Uterus (tissue), 4 donors: ENCODE measurements around the gene MFSD11. TPM values are rescaled to one million over a fixed set of nuclear protein-coding genes. Genes with fewer than 3 reads are reported as not detected.
"Not testable (repeated sequence)": the region's sequence is repeated elsewhere in the genome, so short reads cannot be mapped to it uniquely, and the experiment has no call there.

ENCODE experiments used
- DNase-seq, 2 donors: peaks; one replicate each; pipeline ENCODE4 v3.0.0-alpha.2; 2019 to 2020
- H3K27ac ChIP-seq, 2 donors: fragments of 200-600 bp; sonication (generic); 1 replicate in 1 of 2; 2 replicates in 1 of 2; pipeline ENCODE4 v1.5.1; 2016 to 2018
- H3K27me3 ChIP-seq, 2 donors: fragments of 200-600 bp; sonication (generic); one replicate each; pipeline ENCODE4 v1.5.1; 2018 to 2019; ENCODE audit warnings: control low read depth in 1 of 2
- H3K36me3 ChIP-seq, 2 donors: fragments of 200-600 bp; sonication (generic); one replicate each; pipeline ENCODE4 v1.5.1; 2019; ENCODE audit warnings: control low read depth in 1 of 2
- H3K4me1 ChIP-seq, 2 donors: fragments of 200-600 bp; sonication (generic); one replicate each; pipeline ENCODE4 v1.5.1; 2018 to 2019; ENCODE audit warnings: control low read depth in 1 of 2
- H3K4me3 ChIP-seq, 2 donors: fragments of 200-600 bp; sonication (generic); 1 replicate in 1 of 2; 2 replicates in 1 of 2; pipeline ENCODE4 v1.5.1; 2018 to 2019; ENCODE audit warnings: mild to moderate bottlenecking in 1 of 2
- H3K9me3 ChIP-seq, 2 donors: fragments of 200-600 bp; sonication (generic); one replicate each; pipeline ENCODE4 v1.5.1; 2019; ENCODE audit warnings: control low read depth in 1 of 2
- POLR2A ChIP-seq, 2 donors: fragments of 450-650 bp; IDR thresholded peaks; one replicate each; pipeline ENCODE4 v1.6.1; 2016; ENCODE audit warnings: antibody characterized with exemption in 2 of 2, mild to moderate bottlenecking in 1 of 2, moderate library complexity in 1 of 2
- intact Hi-C: fragments of 100-400 bp; cut with DNase I; formaldehyde crosslinking; loops from one replicate; pipeline ENCODE4 v1.15.1; 2023; ENCODE audit warnings: low total_unique reads
- total RNA-seq, 4 donors: library from RNA; depleted of rRNA in 3 of 4; stranded (reverse); fragments of >200 nt in 3 of 4; gene quantifications; one replicate each; pipeline versions ENCODE4 v1.1.0 to v1.2.4, GENCODE V29; 2014 to 2023
- TF ChIP-seq, protein P1 (sequence below), 4 experiments: fragments of 200-600 bp in 2 of 4; fragments of 450-650 bp in 2 of 4; sonication (generic) in 2 of 4; IDR thresholded peaks; one replicate each; pipeline ENCODE4 v1.5.1; 2016 to 2019; ENCODE audit warnings: antibody characterized with exemption in 4 of 4, mild to moderate bottlenecking in 2 of 4, moderate library complexity in 1 of 4
- donor health status: DM: yes; HTN: yes; CAD: no.

MFSD11 gene
- total RNA-seq, 4 donors from 2014 or later, result 32.0 to 69.2 (median 45.2) TPM

- peak overlapping the region; percentile 100 for H3K27ac ChIP-seq
- H3K4me1 ChIP-seq, result peaks cover 14% of the 10 kb centered on the region in 2 donors
- H3K4me3 ChIP-seq, result peak overlapping the region; percentile 96 to 97
- TF ChIP-seq POLR2A (IDR thresholded peaks at IDR 0.05), result no peak
- TF ChIP-seq, protein P1, sequence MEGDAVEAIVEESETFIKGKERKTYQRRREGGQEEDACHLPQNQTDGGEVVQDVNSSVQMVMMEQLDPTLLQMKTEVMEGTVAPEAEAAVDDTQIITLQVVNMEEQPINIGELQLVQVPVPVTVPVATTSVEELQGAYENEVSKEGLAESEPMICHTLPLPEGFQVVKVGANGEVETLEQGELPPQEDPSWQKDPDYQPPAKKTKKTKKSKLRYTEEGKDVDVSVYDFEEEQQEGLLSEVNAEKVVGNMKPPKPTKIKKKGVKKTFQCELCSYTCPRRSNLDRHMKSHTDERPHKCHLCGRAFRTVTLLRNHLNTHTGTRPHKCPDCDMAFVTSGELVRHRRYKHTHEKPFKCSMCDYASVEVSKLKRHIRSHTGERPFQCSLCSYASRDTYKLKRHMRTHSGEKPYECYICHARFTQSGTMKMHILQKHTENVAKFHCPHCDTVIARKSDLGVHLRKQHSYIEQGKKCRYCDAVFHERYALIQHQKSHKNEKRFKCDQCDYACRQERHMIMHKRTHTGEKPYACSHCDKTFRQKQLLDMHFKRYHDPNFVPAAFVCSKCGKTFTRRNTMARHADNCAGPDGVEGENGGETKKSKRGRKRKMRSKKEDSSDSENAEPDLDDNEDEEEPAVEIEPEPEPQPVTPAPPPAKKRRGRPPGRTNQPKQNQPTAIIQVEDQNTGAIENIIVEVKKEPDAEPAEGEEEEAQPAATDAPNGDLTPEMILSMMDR (IDR thresholded peaks at IDR 0.05), result no peak
- no peaks in the 10 kb centered on the region for H3K27me3 ChIP-seq
- no peaks in the 10 kb centered on the region for H3K36me3 ChIP-seq
- intact Hi-C loops, result no loop called here
- H3K9me3 ChIP-seq, result no peaks in the 10 kb centered on the region
- no peak for DNase-seq
Observed at GRCh38 chr17:76738468-76738850, 540 bp downstream of the MFSD11 start.

- not testable (repeated sequence) for H3K4me3 ChIP-seq, H3K27ac ChIP-seq, DNase-seq, H3K27me3 ChIP-seq, H3K9me3 ChIP-seq, H3K36me3 ChIP-seq
- H3K4me1 ChIP-seq, result peaks cover 4 to 13% of the 10 kb centered on the region in 2 donors
- intact Hi-C loops, result loop anchor here (10.0 kb wide), 1 partner anchor 495 kb away; the partner anchor contains the start of gene RNF157
Observed at GRCh38 chr17:76739568-76740115, 1.7 kb downstream of the MFSD11 start.

DNA sequence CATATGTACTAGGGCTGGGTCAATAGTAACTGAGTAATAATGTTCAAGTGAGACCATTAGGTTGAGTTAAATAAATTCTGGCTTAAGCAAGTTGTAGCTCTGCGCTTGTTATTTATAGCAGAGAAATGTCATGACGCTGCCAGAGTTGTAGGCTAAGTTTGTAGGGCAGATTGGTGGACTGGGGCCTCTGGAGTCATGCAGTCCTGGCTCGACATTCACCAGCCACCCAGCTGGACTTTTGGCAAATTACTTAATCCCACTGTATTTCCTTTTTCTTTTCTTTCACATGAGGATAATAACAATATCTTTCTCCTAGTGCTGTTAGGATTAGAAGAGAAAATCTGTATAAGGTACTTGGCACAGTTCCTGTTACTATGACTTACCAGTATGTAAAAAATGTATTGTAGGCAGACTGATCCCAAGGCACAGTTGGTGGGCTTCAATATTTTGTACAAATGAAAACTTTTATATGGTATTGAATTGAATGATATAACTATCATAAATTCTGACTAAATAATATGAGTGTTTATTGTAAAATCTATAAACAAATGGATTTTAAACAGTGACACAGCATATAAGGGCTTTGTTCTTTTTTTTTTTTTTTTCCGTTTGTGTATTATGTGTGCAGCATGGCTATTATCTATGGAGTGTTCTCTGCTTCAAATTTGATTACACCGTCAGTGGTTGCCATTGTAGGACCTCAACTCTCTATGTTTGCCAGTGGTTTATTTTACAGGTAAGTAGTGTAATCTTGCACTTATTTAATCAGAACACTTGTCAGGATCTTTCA is 2.6 kb downstream of the MFSD11 start:
- Histone ChIP-seq H3K9me3 (no peaks in the 10 kb centered on the region), H3K36me3 (no peaks in the 10 kb centered on the region), H3K4me3 (no peak overlapping the region), H3K27ac (no peak overlapping the region), H3K27me3 (no peaks in the 10 kb centered on the region), H3K4me1 (peaks cover 0 to 4% of the 10 kb centered on the region in 2 donors)
- TF ChIP-seq POLR2A (IDR thresholded peaks at IDR 0.05), result no peak
- TF ChIP-seq, protein P1 (IDR thresholded peaks at IDR 0.05), result no peak
- DNase-seq, result no peak
- intact Hi-C loops, result loop anchor here (10.0 kb wide), 1 partner anchor 496 kb away; the partner anchor contains the start of gene RNF157

DNA sequence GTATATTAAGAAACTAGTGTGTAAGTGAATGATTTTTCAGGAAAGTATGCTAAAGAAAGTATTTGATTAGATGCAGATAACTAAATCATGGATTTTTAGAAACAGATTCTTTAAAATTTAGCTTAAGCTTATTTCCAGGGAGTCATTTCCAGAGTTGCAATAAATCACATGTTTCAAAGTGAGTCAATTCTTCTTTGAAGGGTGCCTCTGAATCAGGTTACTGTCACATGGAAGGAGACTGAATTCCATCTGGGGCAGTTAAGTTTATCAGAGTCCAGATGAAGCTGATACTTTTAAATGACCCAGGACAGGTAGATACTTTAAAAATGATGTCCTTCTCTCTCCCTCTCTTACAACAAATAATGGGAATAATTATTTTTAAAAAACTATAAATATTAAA is 5.0 kb downstream of the MFSD11 start:
- no peaks in the 10 kb centered on the region for H3K36me3 ChIP-seq

DNA sequence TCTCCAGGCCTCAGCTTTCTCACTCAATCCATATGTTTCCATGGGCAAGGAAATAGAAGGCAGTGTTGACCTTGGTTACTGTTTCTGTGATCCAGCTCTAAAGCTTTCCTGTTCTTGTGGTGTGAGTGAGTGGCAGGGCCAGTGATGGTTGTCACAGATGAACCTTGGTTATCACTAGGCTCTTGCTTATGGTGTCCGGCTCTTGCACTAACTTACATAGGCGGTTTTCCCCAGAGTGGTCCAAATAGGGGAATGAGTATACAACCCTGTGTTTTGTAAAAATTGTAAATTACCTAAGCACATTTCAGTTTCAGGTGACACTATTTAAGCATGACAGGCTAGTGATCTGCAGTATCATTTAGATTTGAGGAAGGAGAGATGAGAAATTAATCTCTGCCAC is 6.8 kb downstream of the MFSD11 start:
- intact Hi-C loops, result loop anchor here (10.0 kb wide), 1 partner anchor 500 kb away; the partner anchor contains the start of gene RNF157
- H3K4me3 ChIP-seq, result no peak overlapping the region
- no peak overlapping the region for H3K27ac ChIP-seq
- H3K9me3 ChIP-seq, result no peaks in the 10 kb centered on the region
- no peaks in the 10 kb centered on the region for H3K4me1 ChIP-seq
- no peak for TF ChIP-seq POLR2A (IDR thresholded peaks at IDR 0.05)
- TF ChIP-seq, protein P1 (IDR thresholded peaks at IDR 0.05), result no peak
- H3K27me3 ChIP-seq, result no peaks in the 10 kb centered on the region
- H3K36me3 ChIP-seq, result no peaks in the 10 kb centered on the region
- no peak for DNase-seq

More for the DNA sequence above, 5.0 kb downstream of the MFSD11 start:
- Histone ChIP-seq H3K9me3 (no peaks in the 10 kb centered on the region), H3K27me3 (no peaks in the 10 kb centered on the region), H3K4me3 (no peak overlapping the region), H3K4me1 (no peaks in the 10 kb centered on the region), H3K27ac (no peak overlapping the region)
- TF ChIP-seq, protein P1 (IDR thresholded peaks at IDR 0.05), result no peak
- no peak for TF ChIP-seq POLR2A (IDR thresholded peaks at IDR 0.05)
- intact Hi-C loops, result loop anchor here (10.0 kb wide), 1 partner anchor 498 kb away; the partner anchor contains the start of gene RNF157
- no peak for DNase-seq

GRCh38 chr17:76745785-76746184 is 7.9 kb downstream of the MFSD11 start:
- H3K27ac ChIP-seq, H3K27me3 ChIP-seq, DNase-seq, H3K36me3 ChIP-seq, H3K4me3 ChIP-seq, H3K4me1 ChIP-seq, H3K9me3 ChIP-seq: not testable (repeated sequence)
- intact Hi-C loops, result loop anchor here (10.0 kb wide), 1 partner anchor 501 kb away; the partner anchor contains the start of gene RNF157
